ENCODE data around the gene CRY2.

DNA sequence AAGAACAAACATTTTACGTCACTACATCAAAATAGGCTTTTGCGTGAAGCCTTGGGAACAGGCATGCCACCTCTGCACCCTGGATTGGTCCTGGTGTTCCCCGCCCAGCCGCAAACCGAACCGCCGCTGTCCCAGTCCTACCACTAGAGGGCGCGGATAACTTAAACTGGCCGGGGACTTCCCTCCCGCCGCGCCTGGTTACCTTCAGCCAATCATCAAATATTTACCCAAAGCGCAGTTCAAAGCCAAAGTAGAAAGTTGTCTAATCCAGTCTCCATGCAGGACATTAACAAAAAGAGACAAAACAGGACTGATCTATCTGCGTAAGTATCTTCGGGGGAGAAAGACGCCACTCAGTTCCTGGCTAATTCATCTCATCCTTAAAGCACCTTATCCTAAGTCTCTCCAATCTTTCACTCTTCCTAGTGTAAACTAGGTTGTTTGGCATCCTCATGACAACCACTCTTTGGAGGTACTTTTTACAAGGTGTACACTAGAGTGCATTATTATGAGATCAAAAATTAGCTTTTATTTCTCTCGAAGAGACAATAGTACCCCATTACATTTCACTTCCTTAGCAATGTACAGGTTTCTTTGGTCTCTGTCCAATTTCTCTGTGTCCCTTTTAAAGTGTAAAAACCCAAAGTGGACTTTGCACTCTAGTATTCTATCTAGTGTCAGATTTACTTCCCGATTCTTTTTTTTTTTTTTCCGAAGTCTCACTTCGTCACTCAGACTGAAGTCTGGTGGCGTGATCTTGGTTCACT lies 3.9 kb upstream of the CRY2 start:
- TF ChIP-seq FOSL2 (CRISPR knock-in tag; IDR thresholded peaks at IDR 0.05), result peak; percentile 24; the same call in 1 of the 2 replicates
- TF ChIP-seq SP1 (IDR thresholded peaks at IDR 0.05), result no peak
- no peak for TF ChIP-seq SP1 (CRISPR knock-in tag; IDR thresholded peaks at IDR 0.05)
- TF ChIP-seq MYC (CRISPR knock-in tag; IDR thresholded peaks at IDR 0.05; ENCODE audit: borderline replicate concordance), result peak; percentile 30; the same call in 1 of the 2 replicates
- TF ChIP-seq, protein P1, sequence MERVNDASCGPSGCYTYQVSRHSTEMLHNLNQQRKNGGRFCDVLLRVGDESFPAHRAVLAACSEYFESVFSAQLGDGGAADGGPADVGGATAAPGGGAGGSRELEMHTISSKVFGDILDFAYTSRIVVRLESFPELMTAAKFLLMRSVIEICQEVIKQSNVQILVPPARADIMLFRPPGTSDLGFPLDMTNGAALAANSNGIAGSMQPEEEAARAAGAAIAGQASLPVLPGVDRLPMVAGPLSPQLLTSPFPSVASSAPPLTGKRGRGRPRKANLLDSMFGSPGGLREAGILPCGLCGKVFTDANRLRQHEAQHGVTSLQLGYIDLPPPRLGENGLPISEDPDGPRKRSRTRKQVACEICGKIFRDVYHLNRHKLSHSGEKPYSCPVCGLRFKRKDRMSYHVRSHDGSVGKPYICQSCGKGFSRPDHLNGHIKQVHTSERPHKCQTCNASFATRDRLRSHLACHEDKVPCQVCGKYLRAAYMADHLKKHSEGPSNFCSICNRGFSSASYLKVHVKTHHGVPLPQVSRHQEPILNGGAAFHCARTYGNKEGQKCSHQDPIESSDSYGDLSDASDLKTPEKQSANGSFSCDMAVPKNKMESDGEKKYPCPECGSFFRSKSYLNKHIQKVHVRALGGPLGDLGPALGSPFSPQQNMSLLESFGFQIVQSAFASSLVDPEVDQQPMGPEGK (CRISPR knock-in tag; IDR thresholded peaks at IDR 0.05), result no peak; the same call in 1 of the 2 replicates
- peak; percentile 55 for TF ChIP-seq FOXK1 (CRISPR knock-in tag; IDR thresholded peaks at IDR 0.05; ENCODE audit: borderline replicate concordance, low read depth)
- TF ChIP-seq, protein P2, sequence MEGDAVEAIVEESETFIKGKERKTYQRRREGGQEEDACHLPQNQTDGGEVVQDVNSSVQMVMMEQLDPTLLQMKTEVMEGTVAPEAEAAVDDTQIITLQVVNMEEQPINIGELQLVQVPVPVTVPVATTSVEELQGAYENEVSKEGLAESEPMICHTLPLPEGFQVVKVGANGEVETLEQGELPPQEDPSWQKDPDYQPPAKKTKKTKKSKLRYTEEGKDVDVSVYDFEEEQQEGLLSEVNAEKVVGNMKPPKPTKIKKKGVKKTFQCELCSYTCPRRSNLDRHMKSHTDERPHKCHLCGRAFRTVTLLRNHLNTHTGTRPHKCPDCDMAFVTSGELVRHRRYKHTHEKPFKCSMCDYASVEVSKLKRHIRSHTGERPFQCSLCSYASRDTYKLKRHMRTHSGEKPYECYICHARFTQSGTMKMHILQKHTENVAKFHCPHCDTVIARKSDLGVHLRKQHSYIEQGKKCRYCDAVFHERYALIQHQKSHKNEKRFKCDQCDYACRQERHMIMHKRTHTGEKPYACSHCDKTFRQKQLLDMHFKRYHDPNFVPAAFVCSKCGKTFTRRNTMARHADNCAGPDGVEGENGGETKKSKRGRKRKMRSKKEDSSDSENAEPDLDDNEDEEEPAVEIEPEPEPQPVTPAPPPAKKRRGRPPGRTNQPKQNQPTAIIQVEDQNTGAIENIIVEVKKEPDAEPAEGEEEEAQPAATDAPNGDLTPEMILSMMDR (CRISPR knock-in tag; IDR thresholded peaks at IDR 0.05), result peak; percentile 92
- peak; percentile 29 to 56; a peak in 2 of 4 replicates for TF ChIP-seq POLR2A (IDR thresholded peaks at IDR 0.05; ENCODE audit: insufficient read depth in 1 of 2, low read depth in 2 of 2, low read length in 2 of 2)
- TF ChIP-seq MAFK (conservative IDR thresholded peaks at IDR 0.05 in 1 of 2, IDR thresholded peaks at IDR 0.05 in 1 of 2; ENCODE audit: low read length in 2 of 2), result no peak
- TF ChIP-seq SUZ12 (IDR thresholded peaks at IDR 0.05; ENCODE audit: low read depth, low read length), result no peak
- TF ChIP-seq, protein P3, sequence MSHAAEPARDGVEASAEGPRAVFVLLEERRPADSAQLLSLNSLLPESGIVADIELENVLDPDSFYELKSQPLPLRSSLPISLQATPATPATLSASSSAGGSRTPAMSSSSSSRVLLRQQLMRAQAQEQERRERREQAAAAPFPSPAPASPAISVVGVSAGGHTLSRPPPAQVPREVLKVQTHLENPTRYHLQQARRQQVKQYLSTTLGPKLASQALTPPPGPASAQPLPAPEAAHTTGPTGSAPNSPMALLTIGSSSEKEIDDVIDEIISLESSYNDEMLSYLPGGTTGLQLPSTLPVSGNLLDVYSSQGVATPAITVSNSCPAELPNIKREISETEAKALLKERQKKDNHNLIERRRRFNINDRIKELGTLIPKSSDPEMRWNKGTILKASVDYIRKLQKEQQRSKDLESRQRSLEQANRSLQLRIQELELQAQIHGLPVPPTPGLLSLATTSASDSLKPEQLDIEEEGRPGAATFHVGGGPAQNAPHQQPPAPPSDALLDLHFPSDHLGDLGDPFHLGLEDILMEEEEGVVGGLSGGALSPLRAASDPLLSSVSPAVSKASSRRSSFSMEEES (CRISPR knock-in tag; IDR thresholded peaks at IDR 0.05), result 0 out of 2 replicates have a peak, but pooled peaks have one; percentile 11
- TF ChIP-seq ZNF354B (CRISPR knock-in tag; IDR thresholded peaks at IDR 0.05), result no peak
- TF ChIP-seq, protein P4, sequence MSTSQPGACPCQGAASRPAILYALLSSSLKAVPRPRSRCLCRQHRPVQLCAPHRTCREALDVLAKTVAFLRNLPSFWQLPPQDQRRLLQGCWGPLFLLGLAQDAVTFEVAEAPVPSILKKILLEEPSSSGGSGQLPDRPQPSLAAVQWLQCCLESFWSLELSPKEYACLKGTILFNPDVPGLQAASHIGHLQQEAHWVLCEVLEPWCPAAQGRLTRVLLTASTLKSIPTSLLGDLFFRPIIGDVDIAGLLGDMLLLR (CRISPR knock-in tag; IDR thresholded peaks at IDR 0.05), result no peak

All from HepG2 (cell line).